GM21526 (cell line): ENCODE measurements around the gene APIP.
"Not testable (repeated sequence)": the region's sequence is repeated elsewhere in the genome, so short reads cannot be mapped to it uniquely, and the experiment has no call there.

Source experiments
- ATAC-seq: cut with Tn5 transposase; IDR thresholded peaks from one replicate; pipeline ENCODE4 v1.9.1; 2021; ENCODE audit warnings: moderate library complexity; ENCODE audit not compliant: unreplicated experiment, low FRiP score

The APIP gene

DNA sequence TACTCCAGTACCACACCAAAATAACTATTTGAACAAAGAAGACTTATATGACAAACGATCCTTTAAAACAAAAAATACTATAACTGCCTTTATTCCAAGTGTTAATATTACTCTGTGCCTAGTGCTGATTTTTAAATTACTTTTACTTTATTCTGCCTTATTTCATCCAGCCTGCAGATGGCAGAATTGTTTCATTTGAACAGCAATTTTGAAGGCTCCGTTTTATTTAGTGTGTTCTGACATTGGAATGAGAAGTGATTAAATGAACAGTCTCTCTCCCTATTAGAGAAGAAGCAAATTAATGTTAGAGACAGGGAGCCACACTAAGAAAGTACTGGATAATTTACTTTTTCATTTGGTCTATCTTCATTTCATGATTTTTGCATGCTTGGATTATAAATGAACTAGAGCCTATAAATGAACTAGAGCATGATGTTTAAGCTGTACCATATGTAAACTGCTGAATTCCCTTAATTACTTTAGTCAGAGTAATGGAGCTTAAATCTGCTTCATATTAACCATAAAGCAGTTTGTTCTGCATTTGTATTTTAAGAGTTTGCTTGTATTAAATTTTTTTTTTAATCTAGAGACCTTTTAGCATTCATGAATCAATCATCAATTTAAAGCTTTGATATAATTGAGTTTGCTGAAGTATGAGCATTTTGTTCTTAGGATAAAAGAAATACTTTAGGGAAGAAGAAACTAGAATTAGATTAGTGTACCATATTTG lies 10.1 kb upstream of the APIP start:
- no peak for ATAC-seq

- ATAC-seq = no peak
These were observed 8.5 kb upstream of the APIP start for GRCh38 chr11:34924714-34925113.

DNA sequence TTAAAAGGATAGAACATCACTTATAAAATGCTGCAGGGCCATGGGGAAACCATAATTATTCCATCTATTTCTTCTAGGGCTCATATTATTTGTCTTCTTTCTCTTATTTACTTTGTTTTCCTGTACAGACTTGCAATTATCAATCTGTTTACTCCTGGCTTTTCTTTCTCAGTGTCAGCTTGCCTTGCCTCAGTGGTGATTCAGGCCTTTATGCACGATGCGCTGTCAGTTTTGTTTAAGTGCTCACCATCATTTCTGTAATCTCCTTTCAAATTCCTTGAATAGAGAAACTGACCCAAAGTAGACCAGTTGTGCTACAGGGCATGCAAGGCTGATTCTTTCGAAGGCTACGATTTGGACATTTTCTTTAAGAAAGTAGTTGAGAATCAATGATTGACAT lies 5.0 kb upstream of the APIP start:
- no peak for ATAC-seq

- ATAC-seq = no peak
These were observed 928 bp upstream of the APIP start for GRCh38 chr11:34916843-34917770.

- ATAC-seq = peak; percentile 11
These were observed 804 bp downstream of the APIP start for GRCh38 chr11:34915136-34916014.

GRCh38 chr11:34913556-34913955 lies 2.6 kb downstream of the APIP start:
- not testable (repeated sequence) for ATAC-seq

- no peak for ATAC-seq
These were observed 4.5 kb downstream of the APIP start for GRCh38 chr11:34911676-34912075.

DNA sequence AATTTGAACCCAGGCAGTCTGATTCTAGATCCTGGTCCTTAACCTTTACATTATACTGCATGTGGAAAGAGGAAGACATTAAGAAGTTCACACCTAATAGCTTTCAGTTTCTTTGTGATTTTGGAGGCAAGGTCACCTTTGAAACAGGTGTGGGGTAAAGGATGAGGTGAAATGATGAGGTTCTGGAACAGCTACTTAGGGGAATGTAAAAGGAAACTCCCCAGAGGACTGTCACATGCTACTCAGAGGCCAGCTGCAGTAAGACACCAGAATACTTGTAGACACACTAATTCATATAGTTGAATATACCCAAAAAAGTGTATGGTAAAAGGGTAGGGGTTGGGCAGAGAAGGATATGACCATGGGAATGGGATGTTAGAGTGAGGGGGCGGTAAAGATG lies 5.4 kb downstream of the APIP start:
- ATAC-seq = no peak

GRCh38 chr11:34909955-34910354 lies 6.2 kb downstream of the APIP start:
- ATAC-seq = no peak

GRCh38 chr11:34909415-34909814 lies 6.8 kb downstream of the APIP start:
- no peak for ATAC-seq

DNA sequence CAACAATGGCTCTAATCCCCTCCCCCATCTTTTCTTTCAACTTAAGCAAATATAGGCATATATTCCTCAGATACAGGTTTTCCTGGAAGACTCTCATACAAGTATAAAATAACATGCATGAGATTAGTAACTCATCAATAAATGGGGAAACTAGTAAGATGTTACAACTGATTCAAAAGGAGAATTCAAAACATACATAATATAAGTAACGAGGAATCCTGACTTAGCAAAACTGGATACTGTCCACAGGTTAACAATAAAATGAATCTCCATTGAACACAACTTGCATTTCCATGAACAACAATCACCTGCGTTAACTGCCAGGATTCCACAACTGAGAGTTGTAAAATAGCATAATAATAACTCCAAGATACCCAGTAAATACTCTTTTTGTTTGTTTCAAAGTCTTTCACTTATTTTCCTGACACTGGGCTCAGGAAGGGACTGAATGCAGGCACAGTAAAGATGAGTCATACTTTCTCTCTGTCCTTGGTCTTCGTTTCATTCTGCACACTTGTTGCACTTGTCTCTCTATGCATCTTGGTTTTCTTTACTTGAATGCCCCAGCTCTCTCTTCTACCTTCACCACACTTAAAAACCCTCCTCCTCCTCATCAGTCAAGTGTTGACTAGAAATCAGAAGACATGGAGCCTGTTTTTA lies 8.1 kb downstream of the APIP start:
- no peak for ATAC-seq

DNA sequence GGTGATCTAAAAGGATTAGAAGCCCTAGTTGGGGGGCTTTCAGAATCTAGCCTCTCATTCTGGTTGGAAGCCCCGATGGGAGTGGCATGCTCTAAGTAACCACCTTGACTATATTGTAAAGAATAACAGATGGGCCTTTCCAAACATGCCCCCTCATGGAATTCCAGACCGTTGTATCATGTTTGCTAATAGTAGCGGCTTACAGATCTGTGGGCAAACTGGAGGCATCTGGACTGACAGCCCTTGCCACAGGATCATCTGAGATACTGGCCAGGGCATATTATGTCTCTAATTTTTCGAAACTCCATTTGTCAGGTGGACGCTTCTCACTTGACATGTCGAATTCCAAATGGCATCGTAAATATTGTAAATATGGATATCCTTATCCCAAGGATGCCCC lies 10.5 kb downstream of the APIP start:
- ATAC-seq = no peak

DNA sequence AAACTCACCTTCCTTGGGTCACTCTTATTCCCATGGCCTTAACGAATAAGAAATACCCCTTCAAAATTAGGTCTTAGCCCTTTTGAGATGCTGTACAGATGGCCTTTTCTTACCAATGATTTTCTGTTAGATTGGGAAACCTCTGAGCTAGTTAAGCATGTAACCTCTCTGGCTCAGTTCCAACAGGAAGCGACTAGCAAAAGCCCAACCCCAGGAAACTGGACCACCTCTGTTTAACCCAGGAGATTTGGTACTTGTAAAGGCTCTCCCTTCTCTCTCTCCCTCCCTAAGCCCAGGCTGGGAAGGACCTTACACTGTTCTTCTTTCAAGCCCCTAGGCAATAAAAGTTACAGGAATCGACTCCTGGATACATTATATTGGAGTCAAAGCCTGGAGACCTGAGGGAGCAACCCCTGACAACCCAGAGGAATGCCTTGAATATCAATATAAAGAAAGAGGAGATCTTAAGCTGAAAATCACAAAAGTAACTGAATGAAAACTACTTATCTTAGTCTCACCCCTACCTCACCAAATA lies 11.7 kb downstream of the APIP start:
- no peak for ATAC-seq

- ATAC-seq = no peak
These were observed 16.6 kb downstream of the APIP start for GRCh38 chr11:34899633-34900016.

- ATAC-seq = no peak
These were observed 17.7 kb downstream of the APIP start for GRCh38 chr11:34898474-34898873.

GRCh38 chr11:34897171-34897870 lies 18.9 kb downstream of the APIP start:
- no peak for ATAC-seq

DNA sequence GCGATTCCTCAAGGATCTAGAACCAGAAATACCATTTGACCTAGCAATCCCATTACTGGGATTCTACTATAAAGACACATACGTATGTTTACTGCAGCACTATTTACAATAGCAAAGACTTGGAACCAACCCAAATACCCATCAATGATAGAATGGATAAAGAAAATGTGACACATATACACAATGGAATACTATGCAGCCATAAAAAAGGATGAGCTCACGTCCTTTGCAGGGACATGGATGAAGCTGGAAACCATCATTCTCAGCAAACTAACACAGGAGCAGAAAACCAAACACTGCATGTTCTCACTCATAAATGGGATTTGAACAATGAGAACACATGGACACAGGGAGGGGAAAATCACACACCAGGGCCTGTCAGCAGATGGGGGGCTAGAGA lies 20.0 kb downstream of the APIP start:
- ATAC-seq = not testable (repeated sequence)

DNA sequence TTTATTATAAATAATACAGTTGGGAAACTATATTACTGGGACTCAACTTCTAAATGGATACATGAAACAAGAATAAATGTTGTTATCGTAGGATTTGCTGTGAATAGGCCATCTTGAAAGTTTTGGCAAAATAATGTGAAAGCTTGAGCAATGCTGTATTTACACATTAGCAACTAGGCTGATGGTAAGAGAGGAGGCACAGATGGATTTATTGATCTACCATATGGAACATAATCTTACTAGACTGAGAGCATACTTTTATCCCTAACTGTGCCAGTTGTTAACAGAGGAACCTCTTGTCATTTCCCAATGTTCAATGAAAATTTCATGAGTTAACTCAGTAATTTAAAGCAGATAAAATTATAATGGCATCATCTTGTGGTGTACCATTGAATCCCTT lies 22.8 kb downstream of the APIP start:
- no peak for ATAC-seq

DNA sequence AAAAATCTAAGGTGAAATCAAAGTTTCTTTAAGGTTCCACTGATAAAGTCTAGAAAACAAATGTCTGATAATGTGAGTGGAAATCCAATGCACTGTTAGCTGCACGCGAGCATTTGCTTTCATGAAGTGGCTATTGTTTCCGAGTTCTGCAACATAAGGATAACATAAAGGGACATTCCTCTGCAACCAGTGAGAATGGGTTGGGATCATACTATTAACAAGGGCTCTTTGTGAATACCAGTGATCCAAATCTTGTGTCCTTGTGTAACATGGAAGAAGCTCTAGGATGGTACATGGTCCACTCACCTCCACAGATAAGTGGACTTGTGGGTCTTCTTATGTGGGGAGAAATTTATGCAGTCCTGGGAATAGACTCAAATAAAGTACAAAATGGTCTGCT lies 24.6 kb downstream of the APIP start:
- ATAC-seq = no peak
